Left lung (tissue), 10 donors: ENCODE data around the gene GSC2. TPM values are rescaled to one million over a fixed set of nuclear protein-coding genes. Genes with fewer than 3 reads are reported as not detected.
A peak's percentile ranks its signal among the peaks of the same experiment; 100 is the strongest.

ENCODE experiments used
- ATAC-seq: fragments of 200-7000 bp; cut with Tn5 transposase; one replicate; pipeline ENCODE4 v1.9.1; 2020; ENCODE audit warnings: moderate library complexity
- DNase-seq, 4 donors: peaks; one replicate each; pipeline ENCODE4 v3.0.0-alpha.2; 2013 to 2020
- H3K27ac ChIP-seq, 2 donors: fragments of 200-600 bp; sonication (generic) in 1 of 2; one replicate each; pipeline versions ENCODE4 v1.5.0 to v1.8.0; 2020 to 2021
- H3K27me3 ChIP-seq, 2 donors: fragments of 200-600 bp; sonication (generic) in 1 of 2; one replicate each; pipeline versions ENCODE4 v1.5.0 to v1.8.0; 2020 to 2021
- H3K36me3 ChIP-seq, 2 donors: fragments of 200-600 bp; sonication (generic) in 1 of 2; one replicate each; pipeline versions ENCODE4 v1.5.0 to v1.8.0; 2020 to 2021
- H3K4me1 ChIP-seq, 2 donors: fragments of 200-600 bp; one replicate each; pipeline ENCODE4 v1.8.0; 2021
- H3K4me3 ChIP-seq, 2 donors: fragments of 200-600 bp; sonication (generic) in 1 of 2; one replicate each; pipeline versions ENCODE4 v1.5.0 to v1.8.0; 2020 to 2021; ENCODE audit warnings: mild to moderate bottlenecking in 1 of 2
- H3K9me3 ChIP-seq, 2 donors: fragments of 200-600 bp; sonication (generic) in 1 of 2; one replicate each; pipeline versions ENCODE4 v1.5.0 to v1.8.0; 2020 to 2021
- CTCF ChIP-seq, 2 donors: fragments of 200-600 bp; sonication (generic) in 1 of 2; IDR thresholded peaks; one replicate each; pipeline versions ENCODE4 v1.5.0 to v1.8.0; 2021; ENCODE audit warnings: antibody characterized with exemption in 2 of 2
- intact Hi-C, 2 donors: fragments of 100-400 bp; cut with DNase I; formaldehyde crosslinking; loops; one replicate each; pipeline versions ENCODE4 v1.11.2 to v1.14.2; 2022
- polyA plus RNA-seq, 6 donors: library from polyadenylated mRNA; unstranded; fragments of 120-200 nt; gene quantifications; one replicate each; pipeline ENCODE4 v1.2.1, GENCODE V29; 2013; ENCODE audit not compliant: insufficient read length in 6 of 6
- total RNA-seq, 2 donors: library from RNA; stranded (reverse); fragmentation: NEBNext Ultra II Directional; extraction: Animal tissue kit (Norgen Biotek cat#: 25700); gene quantifications; one replicate each; pipeline ENCODE4 v1.2.1, GENCODE V29; 2021
- donor health status: DM: no; HTN: yes; CAD: no.
- donor health status: DM: no; HTN: no; CAD: no.

GSC2 gene
- total and polyA plus RNA-seq, 8 donors = not detected

GRCh38 chr22:19184276-19184997 lies 34.3 kb upstream of the GSC2 start:
- no peak for DNase-seq
- Histone ChIP-seq H3K4me1 (peaks cover 0 to 7% of the 10 kb centered on the region in 2 donors), H3K27me3 (no peaks in the 10 kb centered on the region), H3K36me3 (peaks cover 0 to 23% of the 10 kb centered on the region in 2 donors), H3K27ac (peak overlapping the region in 1 of 2 donors; percentile 45), H3K9me3 (no peaks in the 10 kb centered on the region), H3K4me3 (no peak overlapping the region)
- no peak for TF ChIP-seq CTCF (IDR thresholded peaks at IDR 0.05)
- intact Hi-C loops = no loop called here
- ATAC-seq = no peak

- no peak overlapping the region for H3K4me3 ChIP-seq
- TF ChIP-seq CTCF (IDR thresholded peaks at IDR 0.05) = no peak
Measured at GRCh38 chr22:19183216-19183615, 33.1 kb upstream of the GSC2 start.

GRCh38 chr22:19182472-19183157 lies 32.5 kb upstream of the GSC2 start:
- DNase-seq (no peak), ATAC-seq (no peak)
- Histone ChIP-seq H3K9me3 (no peaks in the 10 kb centered on the region), H3K4me1 (peaks cover 2 to 19% of the 10 kb centered on the region in 2 donors), H3K27ac (no peak overlapping the region), H3K27me3 (no peaks in the 10 kb centered on the region), H3K36me3 (peaks cover 0 to 9% of the 10 kb centered on the region in 2 donors), H3K4me3 (no peak overlapping the region)
- TF ChIP-seq CTCF (IDR thresholded peaks at IDR 0.05) = no peak
- intact Hi-C loops = no loop called here

More at GRCh38 chr22:19183216-19183615, 33.1 kb upstream of the GSC2 start:
- Histone ChIP-seq H3K27me3 (no peaks in the 10 kb centered on the region), H3K9me3 (no peaks in the 10 kb centered on the region), H3K4me1 (peaks cover 0 to 13% of the 10 kb centered on the region in 2 donors), H3K36me3 (peaks cover 0 to 15% of the 10 kb centered on the region in 2 donors), H3K27ac (no peak overlapping the region)
- DNase-seq (no peak), ATAC-seq (no peak)
- intact Hi-C loops = no loop called here

GRCh38 chr22:19181786-19182471 lies 31.8 kb upstream of the GSC2 start:
- H3K36me3 ChIP-seq = peaks cover 0 to 5% of the 10 kb centered on the region in 2 donors
- intact Hi-C loops = no loop called here
- H3K27ac ChIP-seq = no peak overlapping the region
- no peak for ATAC-seq
- no peaks in the 10 kb centered on the region for H3K9me3 ChIP-seq
- no peak for TF ChIP-seq CTCF (IDR thresholded peaks at IDR 0.05)
- no peak for DNase-seq
- no peaks in the 10 kb centered on the region for H3K27me3 ChIP-seq
- H3K4me3 ChIP-seq = no peak overlapping the region
- peaks cover 6 to 26% of the 10 kb centered on the region in 2 donors for H3K4me1 ChIP-seq
